Stomach smooth muscle (tissue), 2 donors: ENCODE measurements around the gene VWA3B.

ENCODE experiments used
- H3K27ac ChIP-seq: one replicate; pipeline ENCODE4 v1.7.0; 2013; ENCODE audit warnings: mild to moderate bottlenecking, low read length, inconsistent platforms
- H3K27me3 ChIP-seq, 2 donors: one replicate each; pipeline ENCODE4 v1.7.0; 2013; ENCODE audit warnings: low read length in 2 of 2; ENCODE audit not compliant: insufficient read depth in 2 of 2, control insufficient read depth in 1 of 2
- H3K36me3 ChIP-seq, 2 donors: one replicate each; pipeline ENCODE4 v1.7.0; 2013; ENCODE audit warnings: low read length in 2 of 2; ENCODE audit not compliant: control insufficient read depth in 2 of 2, insufficient read depth in 2 of 2
- H3K4me1 ChIP-seq: one replicate; pipeline ENCODE4 v1.7.0; 2013; ENCODE audit warnings: low read length; ENCODE audit not compliant: control insufficient read depth, insufficient read depth
- H3K4me3 ChIP-seq, 2 donors: one replicate each; pipeline ENCODE4 v1.7.0; 2013; ENCODE audit warnings: low read length in 2 of 2
- H3K9ac ChIP-seq, 2 donors: one replicate each; pipeline ENCODE4 v1.7.0; 2013; ENCODE audit warnings: low read length in 2 of 2, mild to moderate bottlenecking in 1 of 2
- H3K9me3 ChIP-seq, 2 donors: one replicate each; pipeline ENCODE4 v1.7.0; 2013; ENCODE audit warnings: low read length in 2 of 2; ENCODE audit not compliant: control insufficient read depth in 2 of 2
- donor health status: healthy.
- donor health status: Pancreatic carcinoma.

Gene VWA3B

DNA sequence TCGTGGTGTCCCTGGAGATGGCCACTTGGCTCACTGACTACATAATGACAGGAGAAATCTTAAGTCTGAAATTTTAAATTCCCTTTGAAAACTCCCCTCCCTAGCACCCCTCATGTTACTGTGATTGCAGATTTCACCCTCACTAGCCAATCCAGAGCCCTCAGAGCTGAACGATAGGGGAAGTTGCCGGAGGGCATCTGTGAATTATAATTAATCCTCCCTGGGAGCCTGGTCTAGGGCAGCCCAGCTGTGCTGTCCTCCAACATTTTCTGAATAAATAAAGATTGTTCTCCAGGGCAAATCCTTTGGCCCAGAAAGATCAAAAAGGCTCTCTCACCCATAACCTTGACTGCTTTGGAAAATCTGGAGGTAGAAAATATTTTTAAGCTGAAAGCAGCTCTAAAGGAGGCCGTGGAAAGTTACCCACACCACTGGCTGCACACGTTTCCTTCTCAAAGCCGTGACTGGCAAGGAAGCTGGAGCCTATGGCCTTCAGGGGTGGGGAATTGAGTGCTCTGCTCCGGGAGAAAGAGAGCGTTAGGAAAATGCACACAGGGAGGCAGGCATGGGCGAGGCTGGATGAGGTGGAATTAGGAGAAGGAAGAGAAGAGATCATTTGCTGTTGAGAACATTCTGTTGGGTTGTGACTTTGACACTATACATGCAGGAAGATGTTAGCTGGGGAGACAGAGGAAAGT, 190.3 kb downstream of the VWA3B start:
- H3K27ac ChIP-seq = no peak overlapping the region
- no peak overlapping the region for H3K9ac ChIP-seq
- no peak overlapping the region for H3K4me3 ChIP-seq
- no peaks in the 10 kb centered on the region for H3K36me3 ChIP-seq
- H3K27me3 ChIP-seq = peaks cover 2 to 4% of the 10 kb centered on the region in 2 donors
- no peaks in the 10 kb centered on the region for H3K4me1 ChIP-seq
- peaks cover 0 to 4% of the 10 kb centered on the region in 2 donors for H3K9me3 ChIP-seq

DNA sequence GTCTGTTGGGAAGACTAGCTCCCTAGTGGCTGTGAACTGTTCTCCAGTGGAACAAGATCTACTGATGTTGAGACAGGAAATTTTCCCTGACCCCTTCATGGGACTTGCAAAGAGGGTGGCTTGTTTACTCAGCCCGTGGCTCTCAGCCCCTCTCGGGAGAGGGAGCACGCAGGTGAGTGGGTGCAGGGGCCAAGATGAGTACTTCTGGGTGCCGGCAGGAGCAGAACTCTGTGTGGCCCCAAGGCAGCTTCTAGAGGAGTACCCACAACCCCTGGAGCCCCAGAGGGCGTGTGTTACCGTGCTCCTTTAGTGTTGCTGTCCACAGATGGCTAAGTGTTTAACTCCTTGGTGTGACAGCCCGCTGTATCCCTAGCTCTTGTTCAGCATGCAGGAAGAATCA, 191.1 kb downstream of the VWA3B start:
- Histone ChIP-seq H3K9ac (no peak overlapping the region), H3K27me3 (peaks cover 2 to 4% of the 10 kb centered on the region in 2 donors), H3K9me3 (peaks cover 0 to 4% of the 10 kb centered on the region in 2 donors), H3K27ac (no peak overlapping the region), H3K36me3 (no peaks in the 10 kb centered on the region), H3K4me3 (no peak overlapping the region), H3K4me1 (no peaks in the 10 kb centered on the region)

DNA sequence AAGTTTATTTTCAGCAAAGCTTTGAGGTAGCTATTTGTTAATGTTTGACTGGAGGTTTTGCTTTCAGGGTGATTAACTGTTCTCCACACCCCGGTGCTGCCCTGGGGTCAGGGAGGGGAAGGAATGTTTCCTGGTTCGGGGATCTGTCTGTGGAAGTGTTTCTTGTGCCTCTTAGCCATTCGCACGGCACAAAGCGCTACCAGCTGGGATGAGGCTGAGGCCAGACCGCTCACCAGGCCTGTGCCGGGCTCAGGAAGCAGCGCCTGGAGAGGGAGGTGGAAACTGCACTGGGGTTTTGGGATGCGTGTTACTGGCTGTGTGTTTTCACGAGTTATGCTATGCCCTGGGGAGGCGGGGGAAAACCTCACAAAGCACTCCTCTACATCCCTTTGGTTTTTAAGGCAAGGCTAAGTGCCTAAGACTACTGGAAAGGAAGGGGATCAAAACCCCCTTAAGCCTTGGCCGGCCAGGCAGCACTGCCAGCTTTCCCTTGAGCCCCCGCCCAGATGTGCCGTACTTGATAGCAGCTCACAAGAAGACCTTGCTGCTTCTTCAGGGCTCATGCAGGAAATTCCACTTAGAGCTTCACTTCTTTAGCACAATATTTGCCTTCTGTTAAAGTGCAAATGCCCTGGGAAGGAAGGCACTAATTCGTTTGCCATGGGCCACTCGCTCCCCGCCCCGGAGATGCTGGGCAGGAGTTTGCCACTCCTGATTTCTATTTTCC, 193.6 kb downstream of the VWA3B start:
- Histone ChIP-seq H3K4me3 (no peak overlapping the region), H3K4me1 (no peaks in the 10 kb centered on the region), H3K9ac (no peak overlapping the region), H3K9me3 (peaks cover 0 to 4% of the 10 kb centered on the region in 2 donors), H3K27me3 (peaks cover 2 to 4% of the 10 kb centered on the region in 2 donors), H3K36me3 (no peaks in the 10 kb centered on the region), H3K27ac (no peak overlapping the region)

DNA sequence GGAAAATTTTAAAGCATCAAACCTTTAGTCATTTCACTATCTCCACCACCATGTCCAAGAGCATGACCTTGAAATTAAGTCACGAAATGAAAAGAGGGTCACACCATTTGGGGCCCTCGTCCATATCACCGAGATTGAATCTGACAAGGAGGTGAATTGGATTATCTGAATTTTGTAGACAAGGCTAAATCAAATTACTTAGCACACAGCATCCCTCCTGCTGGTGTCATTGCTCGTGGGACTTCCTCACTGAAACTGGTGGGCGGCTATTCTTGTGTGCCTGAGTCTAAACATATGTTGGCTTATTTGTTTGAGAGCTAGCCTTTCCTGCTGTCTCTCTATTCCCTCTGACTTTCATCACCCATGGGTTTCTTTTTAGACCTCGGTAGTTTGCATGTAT, 194.6 kb downstream of the VWA3B start:
- Histone ChIP-seq H3K36me3 (no peaks in the 10 kb centered on the region), H3K9ac (no peak overlapping the region), H3K4me3 (no peak overlapping the region), H3K4me1 (no peaks in the 10 kb centered on the region), H3K9me3 (peaks cover 2 to 4% of the 10 kb centered on the region in 2 donors), H3K27ac (no peak overlapping the region), H3K27me3 (peaks cover 2 to 4% of the 10 kb centered on the region in 2 donors)

DNA sequence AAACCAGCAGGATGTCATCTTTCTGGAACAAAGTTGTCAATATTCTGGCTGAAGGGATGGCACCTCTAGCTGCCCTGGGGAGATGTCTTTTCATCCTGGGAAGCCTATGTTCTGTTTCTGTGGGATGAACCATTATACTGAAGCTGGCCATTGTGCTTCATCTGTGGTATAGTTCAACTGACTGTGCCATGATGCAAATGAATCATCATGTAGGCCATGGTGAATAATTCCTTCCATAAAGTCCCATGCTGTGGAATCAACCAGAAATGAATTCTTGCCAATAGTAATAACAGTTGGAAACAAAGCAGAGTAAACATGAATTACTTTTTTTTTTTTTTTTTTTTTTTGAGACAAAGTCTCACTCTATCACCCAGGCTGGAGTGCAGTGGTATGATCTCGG, 195.1 kb downstream of the VWA3B start:
- peaks cover 3 to 4% of the 10 kb centered on the region in 2 donors for H3K9me3 ChIP-seq
- no peak overlapping the region for H3K4me3 ChIP-seq
- H3K9ac ChIP-seq = no peak overlapping the region
- H3K27me3 ChIP-seq = peaks cover 2 to 4% of the 10 kb centered on the region in 2 donors
- H3K4me1 ChIP-seq = no peaks in the 10 kb centered on the region
- H3K36me3 ChIP-seq = no peaks in the 10 kb centered on the region
- H3K27ac ChIP-seq = no peak overlapping the region

DNA sequence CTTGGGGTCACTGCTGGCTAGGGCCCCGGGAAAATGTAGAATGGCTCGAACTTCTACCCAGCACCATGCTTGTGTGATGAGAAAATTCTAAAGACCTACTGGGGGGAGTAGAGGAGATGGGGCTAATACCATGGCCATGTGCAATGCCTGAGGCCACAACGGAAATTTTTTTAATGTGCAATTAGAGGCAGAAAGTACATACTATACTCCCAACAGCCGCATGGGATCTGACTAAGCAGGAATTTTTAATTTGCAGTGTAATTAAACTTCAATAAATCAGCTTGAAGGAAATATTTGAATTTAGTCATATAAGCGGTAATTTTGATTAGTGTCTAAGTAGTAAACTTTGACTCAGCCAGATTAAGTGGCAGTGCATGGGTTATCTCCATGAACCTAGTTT, 206.1 kb downstream of the VWA3B start:
- Histone ChIP-seq H3K27me3 (no peaks in the 10 kb centered on the region), H3K36me3 (no peaks in the 10 kb centered on the region), H3K9ac (no peak overlapping the region), H3K9me3 (no peaks in the 10 kb centered on the region), H3K4me3 (no peak overlapping the region), H3K27ac (no peak overlapping the region), H3K4me1 (no peaks in the 10 kb centered on the region)

DNA sequence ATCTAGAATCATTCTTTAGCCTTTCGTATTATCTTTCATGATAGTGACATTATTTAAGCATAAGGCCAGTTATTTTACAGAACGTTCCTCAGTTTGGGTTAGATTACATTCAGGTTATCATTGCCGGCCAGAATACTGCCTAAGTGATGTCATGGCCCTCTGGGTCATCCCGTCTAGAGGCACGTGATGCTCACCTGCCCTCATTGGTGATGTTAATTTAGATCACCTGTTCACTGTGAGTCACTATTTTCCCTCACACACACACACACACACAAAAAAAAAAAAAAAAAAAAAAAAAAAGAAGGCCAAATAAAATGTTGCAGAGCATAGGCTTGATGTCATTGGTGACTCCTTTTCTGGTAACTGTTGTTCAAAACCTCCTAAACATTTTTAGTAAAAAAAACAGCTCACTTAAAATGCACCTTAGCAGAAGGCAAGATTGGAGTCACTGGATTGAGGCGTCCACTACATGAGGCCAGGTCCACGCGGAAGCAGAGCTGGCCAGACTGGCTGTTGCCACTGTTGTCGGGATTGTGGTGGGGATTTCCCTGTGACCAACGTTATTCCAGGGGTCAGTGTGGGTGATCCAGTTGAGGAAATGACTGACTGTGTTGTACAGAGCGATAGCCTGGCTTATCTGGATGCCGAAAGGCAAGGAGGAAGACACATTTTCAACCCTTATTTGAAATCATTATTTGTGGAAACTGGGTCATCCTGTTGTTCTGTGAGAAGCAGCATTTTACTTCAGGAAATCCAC, 207.1 kb downstream of the VWA3B start:
- Histone ChIP-seq H3K9ac (no peak overlapping the region), H3K4me1 (no peaks in the 10 kb centered on the region), H3K27me3 (no peaks in the 10 kb centered on the region), H3K27ac (no peak overlapping the region), H3K4me3 (no peak overlapping the region), H3K9me3 (no peaks in the 10 kb centered on the region), H3K36me3 (no peaks in the 10 kb centered on the region)

DNA sequence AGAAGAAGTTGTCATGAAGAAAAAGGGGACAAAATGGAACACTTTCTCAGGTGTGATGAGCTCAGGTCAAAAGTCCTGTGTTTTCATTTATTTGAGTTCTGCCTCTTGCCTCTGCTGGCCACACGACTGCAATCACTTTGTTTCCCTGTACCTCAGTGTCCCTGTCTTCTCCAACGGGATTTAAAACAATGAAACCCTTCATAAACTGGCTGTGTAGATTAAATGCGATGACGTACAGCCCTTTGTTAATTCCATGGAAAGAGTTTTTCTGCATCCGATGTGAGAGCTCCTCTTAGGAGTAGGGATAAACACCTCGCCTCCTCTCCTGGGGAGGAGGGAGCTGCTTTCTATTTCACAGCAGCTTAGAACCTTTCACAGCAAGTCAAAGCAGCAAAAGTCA, 207.7 kb downstream of the VWA3B start:
- Histone ChIP-seq H3K27me3 (no peaks in the 10 kb centered on the region), H3K4me1 (peaks cover 5% of the 10 kb centered on the region), H3K4me3 (no peak overlapping the region), H3K9me3 (no peaks in the 10 kb centered on the region), H3K36me3 (no peaks in the 10 kb centered on the region), H3K27ac (no peak overlapping the region), H3K9ac (no peak overlapping the region)

DNA sequence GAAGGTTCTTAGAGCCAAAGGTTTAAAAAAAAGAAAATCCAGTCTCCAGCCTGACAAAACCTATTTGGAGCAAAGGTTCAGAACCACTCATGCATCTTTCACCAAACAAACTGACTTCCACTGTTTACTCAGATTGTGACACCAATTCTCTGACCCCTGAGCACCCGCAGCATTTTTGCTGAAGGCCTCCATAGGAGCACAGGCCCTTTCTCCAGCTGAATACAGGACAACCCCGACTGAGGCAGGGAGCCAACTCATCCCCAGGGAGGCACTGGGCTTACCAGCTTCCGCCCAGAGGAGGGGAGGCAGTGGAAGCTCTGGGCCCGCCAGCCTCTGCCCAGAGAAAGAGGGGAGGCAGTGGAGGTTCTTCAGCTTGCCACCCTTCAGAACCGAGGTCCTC, 208.3 kb downstream of the VWA3B start:
- H3K27ac ChIP-seq = no peak overlapping the region
- H3K27me3 ChIP-seq = no peaks in the 10 kb centered on the region
- no peaks in the 10 kb centered on the region for H3K9me3 ChIP-seq
- no peak overlapping the region for H3K4me3 ChIP-seq
- no peak overlapping the region for H3K9ac ChIP-seq
- peaks cover 5% of the 10 kb centered on the region for H3K4me1 ChIP-seq
- no peaks in the 10 kb centered on the region for H3K36me3 ChIP-seq

DNA sequence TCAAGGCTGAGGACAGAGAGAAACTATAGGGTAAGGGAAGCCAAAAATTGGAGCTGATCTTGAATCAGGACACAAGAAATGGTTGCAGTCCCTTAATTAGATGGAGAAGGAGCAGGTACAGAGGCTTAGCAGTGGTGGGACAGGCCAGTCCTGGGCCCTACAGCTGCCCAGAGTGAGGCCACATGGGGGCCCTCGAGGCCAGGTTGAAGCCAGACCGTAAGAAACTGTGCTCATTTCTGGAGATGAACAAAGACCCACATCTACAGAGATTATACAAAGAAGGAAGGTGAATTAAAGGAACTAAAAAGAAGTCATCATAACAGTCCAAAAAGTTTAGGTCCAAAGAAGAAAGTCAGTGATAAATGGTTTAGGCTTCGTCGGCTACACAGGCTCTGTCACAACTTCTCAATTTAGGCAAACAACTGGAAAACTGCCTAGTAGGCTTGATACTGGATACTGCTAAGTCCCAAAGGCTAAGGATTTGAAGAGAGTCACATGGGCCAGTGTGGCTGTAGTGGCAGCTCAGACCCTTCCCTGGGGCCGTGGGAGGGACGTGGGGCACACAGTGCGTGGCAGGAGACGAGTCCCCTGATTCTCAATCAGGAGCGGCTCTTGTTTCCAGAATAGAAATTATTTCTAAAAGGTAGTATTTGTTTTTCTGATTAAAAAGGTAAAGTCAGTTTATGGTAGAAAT, 208.9 kb downstream of the VWA3B start:
- Histone ChIP-seq H3K36me3 (no peaks in the 10 kb centered on the region), H3K27ac (no peak overlapping the region), H3K4me3 (no peak overlapping the region), H3K27me3 (no peaks in the 10 kb centered on the region), H3K4me1 (peaks cover 5% of the 10 kb centered on the region), H3K9me3 (no peaks in the 10 kb centered on the region), H3K9ac (no peak overlapping the region)
